HG03139 (cell line): ENCODE data around the gene NFIA.

Experiments
- ATAC-seq: cut with Tn5 transposase; IDR thresholded peaks from one replicate; pipeline ENCODE4 v1.9.1; 2021; ENCODE audit not compliant: unreplicated experiment

Gene NFIA

GRCh38 chr1:61082311-61083012, at the start of gene NFIA:
TSS of gene NFIA (plus strand) at chr1:61082561.
- no peak for ATAC-seq

DNA sequence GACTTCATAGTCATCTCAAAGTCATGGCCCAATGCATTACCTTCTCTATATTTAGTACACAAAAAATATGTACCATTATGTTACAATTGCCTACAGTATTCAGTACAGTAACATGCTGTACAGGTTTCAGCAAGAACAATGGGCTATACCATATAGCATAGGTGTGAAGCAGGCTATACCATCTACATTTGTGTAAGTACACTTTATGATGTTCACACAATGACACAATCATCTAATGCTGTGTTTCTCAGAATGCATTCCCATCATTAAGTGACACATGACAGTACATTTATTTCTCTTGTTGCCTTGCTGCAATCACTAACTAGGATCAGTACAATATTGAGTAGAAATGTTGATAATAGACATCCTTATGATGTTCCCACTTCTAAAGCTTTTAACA, 46.5 kb upstream of the NFIA start:
- ATAC-seq, result no peak

DNA sequence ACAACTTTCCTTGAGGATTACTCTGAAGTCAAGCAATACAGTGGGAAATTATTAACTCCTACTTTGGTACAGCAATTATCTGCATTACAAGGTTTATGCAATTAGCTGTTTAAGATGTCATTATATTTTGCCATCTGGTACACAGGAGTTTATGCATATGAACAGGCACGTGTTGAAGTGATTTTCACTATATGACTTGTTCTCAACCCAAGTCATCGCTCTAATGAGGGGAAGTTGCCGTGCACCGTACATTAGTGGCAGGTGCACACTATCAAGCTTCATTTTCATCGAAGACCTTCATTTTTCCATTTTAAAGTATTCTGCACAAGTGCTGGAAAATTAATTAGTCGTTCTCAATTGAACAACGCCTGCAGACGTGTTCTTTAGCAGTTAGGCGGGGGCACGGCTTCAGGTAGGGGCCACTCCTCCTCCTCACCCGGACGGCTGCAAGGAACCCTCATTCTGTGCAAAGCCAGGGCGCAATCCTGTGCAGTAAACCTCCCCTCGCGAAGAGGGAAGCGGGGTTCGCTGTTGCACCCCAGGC, 39.8 kb upstream of the NFIA start:
- no peak for ATAC-seq

GRCh38 chr1:61043010-61043820, 39.1 kb upstream of the NFIA start:
- ATAC-seq, result peak; percentile 67

DNA sequence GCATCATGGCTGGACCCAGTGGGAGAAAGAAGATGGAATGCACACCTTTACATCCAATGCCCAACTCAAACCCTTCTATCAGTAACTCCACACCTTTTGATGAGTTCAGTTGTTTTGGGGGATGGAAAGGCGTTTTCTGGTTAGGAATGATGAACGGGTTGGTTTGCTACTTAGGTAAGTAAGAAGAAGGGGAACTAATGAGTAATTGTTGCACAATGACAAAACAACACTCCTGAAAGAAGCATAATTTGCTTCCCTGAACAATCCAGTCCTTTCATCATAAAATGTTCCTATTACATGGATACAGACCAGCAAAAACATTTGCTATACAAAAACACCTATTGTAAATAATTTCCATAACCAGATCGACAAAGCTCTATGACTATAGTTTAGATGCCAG, 35.9 kb upstream of the NFIA start:
- ATAC-seq, result no peak

GRCh38 chr1:61047061-61047460, 35.3 kb upstream of the NFIA start:
- ATAC-seq, result no peak

DNA sequence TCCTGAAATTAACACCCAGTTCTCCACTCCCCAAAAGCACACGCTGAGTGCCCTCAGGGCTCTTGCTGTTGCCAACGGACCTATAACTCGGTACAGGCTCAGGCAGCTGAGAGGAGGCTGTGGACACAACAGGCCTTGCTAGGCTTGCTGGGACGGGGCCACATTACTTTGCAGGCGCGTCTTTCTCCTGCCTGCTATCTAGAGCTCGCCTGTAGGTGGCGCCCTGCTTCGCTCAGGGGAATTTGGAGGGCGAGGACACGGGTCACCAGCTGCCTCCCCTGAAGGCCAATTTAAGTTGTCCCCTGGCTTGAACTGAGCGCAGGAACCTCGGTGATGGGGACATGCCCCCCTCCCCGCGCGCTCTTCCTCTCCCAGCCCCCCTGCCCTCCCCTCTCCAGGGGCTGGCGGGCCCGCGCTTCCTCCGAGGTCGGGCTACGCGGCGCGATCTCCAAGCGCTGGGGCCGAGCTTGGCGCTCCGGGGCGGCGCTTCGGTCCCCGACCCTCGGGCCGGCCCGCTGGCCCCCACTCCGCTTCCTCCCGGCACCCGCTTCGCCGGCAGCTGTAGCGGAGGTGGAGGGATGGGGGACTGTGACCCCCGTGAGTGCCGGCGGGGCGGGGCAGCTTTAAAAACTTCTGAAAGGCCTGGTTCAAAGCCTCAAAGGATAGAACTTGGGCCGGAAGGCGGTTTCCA, 32.4 kb upstream of the NFIA start:
- ATAC-seq, result peak; percentile 76

DNA sequence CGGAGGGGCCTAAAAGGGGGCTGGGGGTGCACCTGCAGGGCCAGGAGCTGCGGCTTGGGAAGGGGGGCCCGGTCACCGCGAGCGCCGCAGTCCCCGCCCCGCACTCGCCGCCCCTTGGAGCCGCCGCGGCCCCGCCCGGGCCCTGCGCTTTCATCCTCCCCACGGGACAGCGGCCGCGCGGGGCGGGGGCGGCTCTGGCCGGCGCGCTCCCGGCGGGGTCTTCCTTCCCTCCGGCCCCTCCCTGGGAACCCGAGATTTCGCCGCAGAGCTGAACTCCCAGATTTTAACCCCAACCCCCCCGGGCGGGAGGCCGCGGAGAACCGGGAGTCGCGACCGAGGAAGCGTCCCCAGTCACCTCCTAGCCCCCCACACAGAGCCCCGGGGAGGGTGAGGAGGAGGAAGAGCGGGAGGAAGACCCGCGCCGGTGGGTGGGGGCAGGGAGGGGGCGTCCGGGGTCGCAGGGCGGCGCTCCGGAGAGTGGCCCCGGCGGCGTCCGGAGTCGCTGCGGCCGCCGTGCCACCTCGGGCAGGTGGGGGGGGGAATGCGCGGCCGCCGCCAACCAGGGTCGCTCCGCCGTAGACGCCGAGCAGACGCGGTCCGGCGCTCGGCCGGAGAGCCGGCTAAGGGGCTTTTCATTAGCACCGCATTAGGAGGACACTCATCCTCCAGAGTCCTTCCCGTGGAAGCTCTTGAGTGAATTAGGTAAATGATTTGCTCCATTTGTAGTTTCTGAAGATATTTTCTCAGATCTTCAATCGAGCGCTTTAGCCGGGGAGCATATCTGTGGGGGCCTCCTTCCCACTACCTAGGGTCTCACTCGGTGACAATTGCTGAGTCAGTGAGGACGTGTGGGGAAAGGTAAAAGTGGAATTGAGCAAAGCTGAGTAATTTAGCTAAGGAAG, 31.6 kb upstream of the NFIA start:
- ATAC-seq, result no peak

DNA sequence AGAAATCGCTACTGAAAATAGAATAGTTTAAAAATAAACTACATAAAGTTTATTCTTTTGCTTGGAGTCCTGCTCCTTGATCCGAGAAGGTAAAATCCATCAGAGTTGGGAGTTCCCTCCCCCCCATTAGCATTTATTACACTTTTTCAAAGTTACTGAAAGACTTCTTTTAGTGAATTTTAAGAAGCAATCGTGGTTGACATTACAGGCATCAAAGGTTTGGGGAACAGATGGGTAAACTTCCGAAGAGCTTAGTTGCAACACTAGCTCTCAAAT, 31.0 kb upstream of the NFIA start:
- ATAC-seq, result no peak

DNA sequence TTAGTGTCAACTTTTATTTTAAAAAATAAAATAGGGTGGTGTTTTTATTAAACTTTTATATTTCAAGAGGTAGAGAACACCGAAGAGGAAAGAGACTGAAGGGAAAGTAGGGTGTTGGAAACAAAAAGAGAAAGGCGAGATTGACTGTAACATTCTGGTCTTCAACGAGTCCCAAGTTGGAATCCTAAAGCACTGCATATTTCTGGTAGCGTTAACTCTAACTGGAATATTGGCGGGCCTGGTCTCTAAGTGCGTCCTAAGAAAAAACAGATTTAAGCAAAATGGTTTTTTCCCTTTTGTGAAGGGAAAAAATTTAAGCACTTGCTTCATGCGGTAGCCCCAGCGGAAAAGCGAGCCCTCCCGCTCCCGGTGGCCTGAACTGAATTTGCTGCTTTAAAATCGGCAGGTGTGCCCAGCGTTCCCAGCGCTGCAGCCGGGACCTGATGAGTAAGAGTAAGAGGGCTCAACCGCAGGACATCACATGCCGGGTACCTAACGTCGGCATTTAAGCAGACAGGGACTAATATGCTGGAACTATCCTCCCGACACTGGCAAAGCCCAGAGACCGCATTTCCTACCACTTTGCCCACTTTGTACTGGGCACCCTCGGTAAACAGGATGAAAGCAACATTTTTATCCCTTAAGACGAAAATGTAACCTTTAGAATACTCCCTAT, 30.5 kb upstream of the NFIA start:
- no peak for ATAC-seq

DNA sequence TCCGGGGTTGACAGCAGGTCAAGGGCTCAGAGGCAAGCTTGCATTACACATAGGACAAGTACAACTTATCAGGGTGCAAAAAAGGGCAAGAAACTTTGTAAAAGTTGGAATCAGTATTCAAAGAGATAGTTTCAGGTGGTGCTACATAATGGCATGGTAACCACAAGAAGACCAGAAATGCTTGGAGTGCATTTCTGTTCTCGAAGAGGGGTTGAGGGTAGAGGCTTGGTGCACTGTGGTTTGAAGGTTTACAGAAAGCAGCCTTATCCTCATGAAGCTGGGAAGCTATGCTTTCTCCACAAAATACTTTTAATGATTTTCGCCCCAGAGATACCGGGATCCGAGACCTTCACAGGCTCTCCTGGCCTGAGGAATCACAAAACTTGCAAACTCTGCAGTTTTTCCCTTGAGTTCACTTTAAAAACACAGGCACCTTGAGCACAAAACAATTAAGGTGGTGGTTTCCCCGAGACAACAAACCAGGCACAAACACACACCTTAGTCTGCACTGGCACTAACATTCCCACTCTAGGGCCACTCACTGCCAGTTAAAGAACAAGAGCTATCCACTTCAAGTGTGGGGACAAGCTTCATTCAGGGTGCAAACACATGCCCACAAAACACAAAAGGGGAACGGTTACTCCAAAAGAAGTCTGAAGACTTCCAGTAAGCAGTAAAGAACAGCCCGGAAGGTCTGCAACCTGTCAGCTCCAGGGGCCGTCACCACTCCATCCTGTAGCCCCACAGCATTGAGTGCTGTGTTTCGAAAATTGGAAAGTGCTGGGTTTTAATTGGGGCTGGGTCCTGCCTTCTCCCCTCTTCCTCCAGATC, 29.8 kb upstream of the NFIA start:
- no peak for ATAC-seq

- ATAC-seq, result no peak
Observed at GRCh38 chr1:61053226-61053711, 29.1 kb upstream of the NFIA start.

DNA sequence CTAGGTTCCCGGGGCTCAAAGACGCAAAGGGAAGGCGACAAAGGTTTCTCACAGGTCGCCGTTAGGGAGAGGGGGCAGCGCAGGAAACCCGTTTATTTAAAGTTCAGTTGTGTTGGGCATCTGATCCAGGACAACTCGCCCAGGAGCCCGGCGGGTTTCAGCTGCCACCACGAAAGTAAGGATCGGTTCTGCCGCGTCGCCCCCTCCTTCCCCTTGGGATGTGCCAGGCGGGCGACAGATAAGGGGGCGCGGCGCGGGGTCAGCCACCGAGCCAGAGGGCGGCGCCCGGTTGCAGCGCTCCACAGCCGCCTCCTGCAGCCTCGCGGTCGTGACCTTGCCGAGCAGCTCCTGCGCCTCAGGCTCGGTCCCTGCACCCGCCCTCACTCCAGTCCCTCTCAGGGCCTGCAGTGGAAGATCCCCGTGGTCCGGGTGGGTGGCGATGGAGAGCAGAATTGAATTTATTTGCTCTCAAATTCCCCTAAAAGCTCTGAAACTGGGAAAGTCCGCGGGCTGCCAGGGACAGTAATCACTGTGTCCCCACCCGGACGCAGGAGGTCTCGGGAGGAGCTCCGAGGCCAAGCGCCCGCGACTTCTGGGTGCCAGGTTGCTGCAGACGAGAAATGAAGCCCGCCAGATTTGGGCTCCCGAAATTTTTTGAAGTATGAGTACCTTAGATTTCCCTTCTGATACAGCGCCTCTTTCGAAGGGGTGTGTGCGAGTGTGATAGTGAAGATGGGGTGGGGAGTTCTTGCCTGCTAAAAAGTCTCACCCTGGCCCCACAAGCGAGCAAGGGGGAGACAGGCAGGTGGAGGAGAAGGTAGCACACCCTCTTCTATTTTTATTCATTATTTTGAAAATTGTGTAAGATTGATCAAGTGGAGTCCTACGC, 28.4 kb upstream of the NFIA start:
- no peak for ATAC-seq

DNA sequence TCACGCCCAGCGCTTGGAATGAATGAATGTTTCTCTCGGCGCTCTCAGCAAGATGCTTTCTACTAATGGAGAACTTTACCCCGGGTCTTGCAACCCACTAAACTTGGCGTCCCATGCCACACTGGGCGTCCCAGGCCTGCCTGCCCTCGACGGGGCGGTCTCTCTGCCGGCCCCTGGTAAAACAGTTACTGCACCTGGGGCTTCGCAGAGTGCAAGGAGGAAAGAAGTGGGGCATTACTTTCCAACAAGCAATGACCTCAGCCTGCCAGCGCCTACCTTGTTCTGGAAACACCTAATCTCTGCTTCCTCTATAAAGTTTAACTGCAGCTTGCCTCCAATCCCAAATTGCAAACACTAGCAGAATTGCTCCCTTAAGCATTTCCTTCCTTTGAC, 27.8 kb upstream of the NFIA start:
- no peak for ATAC-seq

DNA sequence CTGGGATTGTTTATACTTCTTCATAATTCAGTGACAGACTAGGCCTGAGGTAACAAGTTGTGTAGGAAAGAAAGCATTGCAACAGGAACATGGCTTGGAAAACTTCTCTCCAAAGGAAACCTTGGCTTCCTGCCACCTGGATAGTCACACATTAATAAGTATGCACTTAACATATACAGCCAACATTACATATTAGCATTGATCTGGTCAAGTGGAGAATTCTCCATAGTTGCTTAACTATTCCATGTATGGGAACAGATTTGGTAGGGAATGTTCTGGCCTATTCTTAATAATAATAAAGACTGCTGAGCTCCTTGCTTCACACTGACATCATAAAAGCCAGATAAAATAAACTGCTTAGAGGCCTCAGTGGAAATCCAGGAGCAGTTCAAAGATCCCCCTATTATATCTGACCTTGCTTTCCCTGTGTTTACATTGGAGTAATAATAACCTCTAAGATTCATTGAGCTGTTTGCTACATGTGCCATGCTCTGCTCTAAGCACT, 27.2 kb upstream of the NFIA start:
- ATAC-seq, result no peak

DNA sequence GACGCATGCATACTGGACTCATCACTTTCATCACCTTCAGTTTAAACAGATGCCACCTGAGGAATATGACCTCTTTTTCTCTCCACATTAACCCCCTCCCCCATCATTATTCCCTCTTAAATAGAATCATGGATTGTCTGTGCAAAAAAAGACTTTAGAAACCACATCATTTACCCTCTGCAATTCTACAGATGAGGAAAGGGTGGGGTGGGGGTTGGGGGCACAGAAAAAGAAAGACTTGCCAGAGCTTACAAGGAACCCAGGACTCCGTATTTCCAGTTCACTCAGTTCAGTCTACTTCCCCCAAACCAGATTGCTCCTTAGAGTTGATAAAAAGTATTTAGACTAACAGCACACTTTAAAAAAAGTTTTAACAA, 26.2 kb upstream of the NFIA start:
- no peak for ATAC-seq

DNA sequence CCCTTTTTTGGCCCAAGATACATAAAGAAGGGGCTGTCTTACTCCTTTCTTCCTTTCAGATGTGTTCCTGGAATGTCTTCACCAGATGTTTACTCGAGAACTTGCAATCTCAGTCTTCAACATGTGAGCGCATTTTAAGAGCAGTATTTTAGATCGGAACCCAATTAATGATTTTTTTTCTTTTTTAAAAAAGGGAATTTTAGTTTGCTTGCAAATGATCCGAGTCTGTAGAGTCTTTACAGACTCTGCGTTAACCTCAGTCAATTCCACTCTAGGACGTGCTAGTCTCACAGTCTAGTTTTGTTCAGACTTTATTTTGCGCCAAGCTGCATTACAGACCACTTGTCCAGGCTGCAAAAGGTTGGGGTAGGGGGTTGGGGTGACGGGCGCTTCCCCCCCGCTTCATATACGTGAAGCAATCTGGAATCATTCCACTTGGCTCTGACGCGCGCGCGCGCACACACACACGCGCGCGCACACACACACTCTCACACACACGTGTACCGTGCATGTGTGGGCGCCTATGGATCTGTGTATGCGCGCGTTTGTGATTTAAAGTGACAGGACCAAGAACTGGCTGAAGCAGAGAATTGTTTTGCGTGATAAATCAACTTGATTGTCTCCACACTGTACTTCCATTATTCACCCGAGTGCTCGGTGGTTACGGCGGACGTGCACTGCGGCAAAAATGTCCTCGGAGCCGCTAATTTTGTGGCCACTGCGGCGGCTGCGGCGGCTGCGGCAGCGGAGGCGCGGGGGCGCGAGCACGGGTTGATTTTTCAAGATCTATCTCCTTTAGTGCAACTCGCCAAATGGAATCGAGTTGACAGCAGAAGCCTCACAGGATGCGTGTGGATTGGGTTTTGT, 25.6 kb upstream of the NFIA start:
- no peak for ATAC-seq
